Fibroblast of the aortic adventitia (primary cell): ENCODE data around the gene EP300. TPM values are rescaled to one million over a fixed set of nuclear protein-coding genes. Genes with fewer than 3 reads are reported as not detected.

Experiments used
- DNase-seq: peaks from one replicate; pipeline ENCODE4 v3.0.0-alpha.2; 2010; ENCODE audit warnings: low read depth
- H3K4me3 ChIP-seq: 2 replicates; pipeline ENCODE4 v1.5.1; 2011; ENCODE audit warnings: low read depth, mild to moderate bottlenecking, control low read depth, low read length, moderate library complexity
- total RNA-seq: library from RNA; depleted of rRNA; stranded (reverse); fragments of >200 nt; gene quantifications from 2 replicates; pipeline ENCODE4 v1.2.3, GENCODE V29; 2012; ENCODE audit warnings: low replicate concordance
- TF ChIP-seq, protein P1 (sequence below): IDR thresholded peaks from 2 replicates; pipeline ENCODE4 v1.5.1; 2011; ENCODE audit warnings: mild to moderate bottlenecking, low read length, control low read depth, inconsistent platforms; ENCODE audit not compliant: insufficient read depth

The EP300 gene
- total RNA-seq, 1 donor = 49.0 TPM

- TF ChIP-seq, protein P1, sequence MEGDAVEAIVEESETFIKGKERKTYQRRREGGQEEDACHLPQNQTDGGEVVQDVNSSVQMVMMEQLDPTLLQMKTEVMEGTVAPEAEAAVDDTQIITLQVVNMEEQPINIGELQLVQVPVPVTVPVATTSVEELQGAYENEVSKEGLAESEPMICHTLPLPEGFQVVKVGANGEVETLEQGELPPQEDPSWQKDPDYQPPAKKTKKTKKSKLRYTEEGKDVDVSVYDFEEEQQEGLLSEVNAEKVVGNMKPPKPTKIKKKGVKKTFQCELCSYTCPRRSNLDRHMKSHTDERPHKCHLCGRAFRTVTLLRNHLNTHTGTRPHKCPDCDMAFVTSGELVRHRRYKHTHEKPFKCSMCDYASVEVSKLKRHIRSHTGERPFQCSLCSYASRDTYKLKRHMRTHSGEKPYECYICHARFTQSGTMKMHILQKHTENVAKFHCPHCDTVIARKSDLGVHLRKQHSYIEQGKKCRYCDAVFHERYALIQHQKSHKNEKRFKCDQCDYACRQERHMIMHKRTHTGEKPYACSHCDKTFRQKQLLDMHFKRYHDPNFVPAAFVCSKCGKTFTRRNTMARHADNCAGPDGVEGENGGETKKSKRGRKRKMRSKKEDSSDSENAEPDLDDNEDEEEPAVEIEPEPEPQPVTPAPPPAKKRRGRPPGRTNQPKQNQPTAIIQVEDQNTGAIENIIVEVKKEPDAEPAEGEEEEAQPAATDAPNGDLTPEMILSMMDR = no peak
- no peak for DNase-seq
- H3K4me3 ChIP-seq = no peak overlapping the region
Observed at GRCh38 chr22:41074466-41074865, 17.9 kb upstream of the EP300 start.

- H3K4me3 ChIP-seq = no peak overlapping the region
- TF ChIP-seq, protein P1 = no peak
- DNase-seq = no peak
Observed at GRCh38 chr22:41074941-41075710, 17.3 kb upstream of the EP300 start.

DNA sequence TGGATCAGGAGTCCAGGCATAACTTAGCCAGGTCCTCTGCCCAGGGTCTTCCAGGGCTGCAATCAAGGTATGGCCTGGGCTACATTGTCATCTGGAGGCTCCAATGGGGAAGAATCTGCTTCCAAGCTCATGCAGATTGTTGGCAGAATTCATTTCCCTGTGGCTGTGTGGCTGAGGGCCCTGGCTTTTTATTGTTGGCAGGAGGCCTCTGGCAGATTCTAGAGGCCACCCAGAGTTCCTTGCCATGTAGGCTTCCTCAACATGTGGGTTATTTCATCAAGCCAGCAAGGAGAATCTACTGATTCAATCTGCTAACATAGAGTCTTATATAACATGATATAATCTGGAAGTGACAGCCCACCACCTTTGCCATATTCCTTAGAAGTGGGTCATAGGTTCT lies 16.4 kb upstream of the EP300 start:
- TF ChIP-seq, protein P1 = no peak
- no peak overlapping the region for H3K4me3 ChIP-seq
- DNase-seq = peak; percentile 34

GRCh38 chr22:41076857-41077256 lies 15.5 kb upstream of the EP300 start:
- no peak overlapping the region for H3K4me3 ChIP-seq
- DNase-seq = no peak
- TF ChIP-seq, protein P1 = no peak

- no peak overlapping the region for H3K4me3 ChIP-seq
- no peak for DNase-seq
- TF ChIP-seq, protein P1 = no peak
Observed at GRCh38 chr22:41078931-41079330, 13.5 kb upstream of the EP300 start.

DNA sequence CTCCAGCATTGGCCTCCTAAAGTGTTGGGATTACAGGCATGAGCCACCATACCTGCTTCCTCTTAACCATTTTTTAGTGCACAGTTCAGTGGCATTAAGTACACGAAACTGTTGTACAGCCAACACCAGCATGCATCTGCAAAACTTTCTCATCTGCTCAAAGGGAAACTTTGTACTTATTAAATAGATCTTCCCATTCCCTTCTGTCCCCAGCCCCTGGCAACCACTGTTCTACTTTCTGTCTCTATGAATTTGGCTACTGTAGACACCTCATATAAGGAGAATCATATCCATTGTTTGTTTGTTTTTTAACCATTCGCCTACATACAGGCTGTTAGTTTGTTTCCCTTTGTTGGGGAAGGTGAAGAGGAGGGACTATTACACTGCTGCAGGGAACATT lies 6.5 kb upstream of the EP300 start:
- no peak for DNase-seq
- no peak overlapping the region for H3K4me3 ChIP-seq
- TF ChIP-seq, protein P1 = no peak
